GM21528 (cell line): Measurements from ENCODE around the gene F10.

ENCODE experiments used
- ATAC-seq: cut with Tn5 transposase; IDR thresholded peaks from one replicate; pipeline ENCODE4 v1.9.1; 2021; ENCODE audit warnings: mild to moderate bottlenecking, moderate library complexity; ENCODE audit not compliant: unreplicated experiment, low FRiP score

F10 gene

GRCh38 chr13:113086031-113086750 lies 36.4 kb upstream of the F10 start:
- ATAC-seq = no peak

- no peak for ATAC-seq
Observed at GRCh38 chr13:113086991-113087922, 35.3 kb upstream of the F10 start.

- no peak for ATAC-seq
Observed at GRCh38 chr13:113087923-113088690, 34.5 kb upstream of the F10 start.

- no peak for ATAC-seq
Observed at GRCh38 chr13:113088691-113089020, 33.9 kb upstream of the F10 start.

GRCh38 chr13:113089693-113090414 lies 32.7 kb upstream of the F10 start:
- ATAC-seq = no peak

- ATAC-seq = no peak
Observed at GRCh38 chr13:113090415-113090770, 32.2 kb upstream of the F10 start.

- no peak for ATAC-seq
Observed at GRCh38 chr13:113090806-113091205, 31.8 kb upstream of the F10 start.

- no peak for ATAC-seq
Observed at GRCh38 chr13:113091211-113091771, 31.3 kb upstream of the F10 start.

GRCh38 chr13:113091891-113092775 lies 30.5 kb upstream of the F10 start:
- ATAC-seq = no peak

GRCh38 chr13:113092776-113093579 lies 29.6 kb upstream of the F10 start:
- ATAC-seq = no peak

GRCh38 chr13:113093580-113094409 lies 28.8 kb upstream of the F10 start:
- ATAC-seq = no peak

GRCh38 chr13:113094410-113094800 lies 28.2 kb upstream of the F10 start:
- no peak for ATAC-seq

GRCh38 chr13:113095146-113096051 lies 27.2 kb upstream of the F10 start:
- no peak for ATAC-seq

- ATAC-seq = no peak
Observed at GRCh38 chr13:113096052-113096744, 26.4 kb upstream of the F10 start.

- ATAC-seq = no peak
Observed at GRCh38 chr13:113096745-113097305, 25.8 kb upstream of the F10 start.

GRCh38 chr13:113097651-113098050 lies 24.9 kb upstream of the F10 start:
- no peak for ATAC-seq
